NCI-H82 treated with DMSO at 0.1 percent for 48 hours (cell line): ENCODE measurements around the gene CTSA.
"Not testable (repeated sequence)": the region's sequence is repeated elsewhere in the genome, so short reads cannot be mapped to it uniquely, and the experiment has no call there.

Source experiments
- DNase-seq: peaks from one replicate; lab custom pipeline; 2025; ENCODE audit not compliant: unreplicated experiment; lab: John Stamatoyannopoulos, UW

The CTSA gene

DNA sequence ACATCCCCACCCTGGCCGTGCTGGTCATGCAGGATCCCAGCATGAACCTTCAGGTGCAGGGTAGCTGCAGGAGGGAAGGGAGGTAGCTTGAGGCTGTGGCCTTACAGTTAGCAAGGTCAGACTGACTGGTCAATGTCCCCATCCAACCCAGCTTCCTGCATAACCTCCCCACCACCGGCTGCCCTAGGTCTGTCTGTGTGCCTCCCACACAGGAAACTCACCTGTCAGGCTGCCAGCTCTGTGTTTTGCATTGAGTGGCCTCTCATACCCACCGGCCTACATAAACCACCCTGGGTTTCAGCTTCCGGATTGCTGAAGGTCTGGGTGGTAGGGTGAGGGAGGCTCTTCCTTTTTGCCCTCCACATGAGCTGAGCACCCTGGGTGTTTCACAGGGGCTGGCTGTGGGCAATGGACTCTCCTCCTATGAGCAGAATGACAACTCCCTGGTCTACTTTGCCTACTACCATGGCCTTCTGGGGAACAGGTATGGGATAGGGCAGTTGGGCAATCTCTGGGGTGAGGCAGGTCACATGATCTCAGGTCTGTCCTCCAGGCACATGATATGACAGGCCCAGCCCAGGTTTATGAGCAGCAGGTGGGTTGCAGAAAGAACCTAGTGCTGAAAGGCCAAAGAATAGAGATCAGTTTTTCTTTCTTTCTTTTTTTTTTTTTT is 1.8 kb downstream of the CTSA start:
- no peak for DNase-seq

DNA sequence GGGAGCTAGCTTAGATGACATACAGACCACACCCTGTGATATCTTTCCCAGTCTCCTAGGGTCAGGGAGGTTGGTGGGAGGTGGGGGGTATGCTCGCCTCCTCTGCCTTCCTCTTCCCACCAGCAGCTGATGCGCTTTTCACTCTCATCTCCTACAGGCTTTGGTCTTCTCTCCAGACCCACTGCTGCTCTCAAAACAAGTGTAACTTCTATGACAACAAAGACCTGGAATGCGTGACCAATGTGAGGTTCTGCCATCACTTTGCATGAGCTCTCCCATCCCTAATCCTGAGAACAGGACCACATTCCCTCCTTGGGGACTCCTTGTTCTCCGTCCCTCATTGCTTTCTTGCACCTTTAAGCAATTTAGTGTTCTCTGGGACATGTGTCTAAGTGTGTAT is 2.7 kb downstream of the CTSA start:
- DNase-seq: no peak

DNA sequence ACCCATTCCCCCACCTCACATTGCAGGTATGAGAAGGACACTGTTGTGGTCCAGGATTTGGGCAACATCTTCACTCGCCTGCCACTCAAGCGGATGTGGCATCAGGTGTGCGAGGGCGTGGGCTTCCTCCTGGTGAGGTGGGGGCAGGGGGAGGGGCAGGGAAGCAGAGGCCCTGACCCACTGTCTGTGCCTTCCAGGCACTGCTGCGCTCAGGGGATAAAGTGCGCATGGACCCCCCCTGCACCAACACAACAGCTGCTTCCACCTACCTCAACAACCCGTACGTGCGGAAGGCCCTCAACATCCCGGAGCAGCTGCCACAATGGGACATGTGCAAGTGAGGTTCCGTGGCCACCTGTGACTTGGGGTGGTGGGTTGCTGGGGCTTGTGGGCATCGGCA is 3.7 kb downstream of the CTSA start:
- no peak for DNase-seq

DNA sequence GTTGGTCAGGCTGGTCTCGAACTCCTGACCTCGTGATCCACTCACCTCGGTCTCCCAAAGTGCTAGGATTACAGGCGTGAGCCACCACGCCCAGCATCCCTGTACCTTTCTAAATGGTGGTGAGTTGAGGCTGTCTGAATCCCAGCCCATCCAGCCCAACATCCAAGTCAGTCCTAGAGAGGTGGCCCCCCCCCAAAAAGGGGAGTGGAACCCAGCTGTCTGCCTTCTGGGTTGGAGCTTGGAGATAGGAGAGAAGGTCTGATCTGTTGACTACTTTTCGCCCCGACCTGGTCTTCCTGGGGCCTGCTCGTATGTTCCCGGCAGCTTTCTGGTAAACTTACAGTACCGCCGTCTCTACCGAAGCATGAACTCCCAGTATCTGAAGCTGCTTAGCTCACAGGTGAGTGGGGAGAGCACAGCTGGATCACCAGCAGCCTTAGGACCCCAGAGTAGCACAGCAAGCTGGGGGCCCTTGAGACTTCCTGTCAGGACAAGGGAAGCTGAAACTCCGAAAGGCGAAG is 5.6 kb downstream of the CTSA start:
- DNase-seq: no peak

DNA sequence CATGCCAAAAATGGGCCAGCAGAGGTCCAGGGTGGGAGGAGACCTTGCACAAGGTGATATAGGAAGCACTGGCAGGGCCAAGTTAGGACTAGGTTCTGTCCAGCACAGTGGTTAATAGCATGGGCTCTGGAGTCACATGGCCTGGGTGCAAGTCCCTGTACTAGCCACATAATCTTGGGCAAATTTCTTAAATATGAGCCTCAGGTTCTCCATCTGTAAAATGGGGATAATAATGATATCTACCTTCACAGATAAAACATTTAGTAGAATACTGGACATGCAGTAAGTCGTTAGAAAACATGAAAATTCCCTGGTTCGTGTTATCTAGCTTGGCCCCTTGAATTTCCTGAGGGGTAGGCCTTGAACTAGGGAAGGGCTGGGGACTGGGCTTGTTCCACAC is 6.2 kb downstream of the CTSA start:
- DNase-seq: no peak

DNA sequence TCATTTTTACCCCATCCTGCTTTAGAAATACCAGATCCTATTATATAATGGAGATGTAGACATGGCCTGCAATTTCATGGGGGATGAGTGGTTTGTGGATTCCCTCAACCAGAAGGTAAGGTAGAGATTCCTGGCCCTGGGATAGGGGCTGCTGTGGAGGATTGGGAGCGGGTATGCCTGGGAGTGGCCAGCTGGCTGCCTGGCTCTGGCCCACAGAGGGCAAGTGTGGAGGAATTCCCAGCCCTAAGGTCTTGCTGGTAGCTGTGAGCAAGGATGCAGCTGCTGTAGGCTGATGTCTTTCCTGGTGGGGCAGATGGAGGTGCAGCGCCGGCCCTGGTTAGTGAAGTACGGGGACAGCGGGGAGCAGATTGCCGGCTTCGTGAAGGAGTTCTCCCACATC is 6.6 kb downstream of the CTSA start:
- DNase-seq: no peak

DNA sequence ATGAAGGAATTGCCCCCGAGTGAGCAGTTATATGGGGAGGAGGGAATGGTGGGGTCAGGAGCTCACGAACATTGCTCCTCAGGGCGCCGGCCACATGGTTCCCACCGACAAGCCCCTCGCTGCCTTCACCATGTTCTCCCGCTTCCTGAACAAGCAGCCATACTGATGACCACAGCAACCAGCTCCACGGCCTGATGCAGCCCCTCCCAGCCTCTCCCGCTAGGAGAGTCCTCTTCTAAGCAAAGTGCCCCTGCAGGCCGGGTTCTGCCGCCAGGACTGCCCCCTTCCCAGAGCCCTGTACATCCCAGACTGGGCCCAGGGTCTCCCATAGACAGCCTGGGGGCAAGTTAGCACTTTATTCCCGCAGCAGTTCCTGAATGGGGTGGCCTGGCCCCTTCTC is 7.2 kb downstream of the CTSA start:
- no peak for DNase-seq

DNA sequence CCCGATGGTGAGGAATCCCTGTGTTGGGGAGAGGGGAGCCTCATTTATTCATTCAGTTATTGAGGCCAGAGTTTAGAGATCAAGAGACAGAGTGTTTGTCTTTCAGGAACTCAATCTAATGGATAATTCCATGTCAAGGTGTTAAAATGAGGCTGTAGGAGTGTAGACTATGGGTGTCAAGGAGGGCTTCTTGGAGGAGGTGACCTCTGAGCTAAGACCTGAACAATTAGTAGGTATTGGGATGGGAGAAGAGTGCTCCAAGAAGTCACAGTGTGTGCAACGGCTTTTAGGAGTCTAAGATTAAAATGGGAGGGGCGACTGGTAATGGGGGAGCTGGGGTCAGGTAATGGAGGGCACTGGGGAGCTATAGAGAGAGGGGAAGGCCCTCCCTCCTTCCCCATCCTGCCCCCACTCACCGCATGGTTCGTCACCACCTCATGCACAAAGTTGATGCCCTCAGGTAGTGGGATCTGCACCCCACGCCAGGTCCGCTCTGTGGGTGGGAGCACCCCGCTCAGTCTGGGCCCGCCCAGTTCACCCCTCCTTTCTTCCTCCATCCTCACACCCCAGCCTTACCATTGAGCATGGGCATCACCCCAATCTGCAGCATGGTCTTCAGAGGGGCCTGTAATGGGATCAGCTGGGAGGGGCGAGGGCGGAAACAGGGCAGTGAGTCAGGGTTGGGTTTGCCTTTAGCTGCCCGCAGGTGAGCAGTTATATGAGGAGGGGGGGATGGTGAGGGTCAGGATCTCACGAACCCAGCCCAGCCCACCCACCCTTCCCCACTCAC is 8.1 kb downstream of the CTSA start:
- no peak for DNase-seq

DNA sequence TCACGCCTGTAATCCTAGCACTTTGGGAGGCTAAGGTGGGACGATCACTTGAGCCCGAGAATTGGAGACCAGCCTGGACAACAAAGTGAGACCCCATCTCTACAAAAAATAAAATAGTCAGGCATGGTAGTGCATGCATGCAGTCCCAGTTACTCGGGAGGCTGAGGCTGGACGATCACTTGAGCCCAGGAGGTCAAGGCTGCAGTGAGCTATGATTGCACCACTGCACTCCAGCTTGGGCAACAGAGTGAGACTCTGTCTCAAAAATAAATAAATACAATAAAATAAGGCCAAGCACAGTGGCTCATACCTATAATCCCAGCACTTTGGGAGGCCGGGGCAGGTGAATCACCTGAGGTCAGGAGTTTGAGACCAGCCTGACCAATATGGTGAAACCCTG is 10.2 kb downstream of the CTSA start:
- DNase-seq: not testable (repeated sequence)

DNA sequence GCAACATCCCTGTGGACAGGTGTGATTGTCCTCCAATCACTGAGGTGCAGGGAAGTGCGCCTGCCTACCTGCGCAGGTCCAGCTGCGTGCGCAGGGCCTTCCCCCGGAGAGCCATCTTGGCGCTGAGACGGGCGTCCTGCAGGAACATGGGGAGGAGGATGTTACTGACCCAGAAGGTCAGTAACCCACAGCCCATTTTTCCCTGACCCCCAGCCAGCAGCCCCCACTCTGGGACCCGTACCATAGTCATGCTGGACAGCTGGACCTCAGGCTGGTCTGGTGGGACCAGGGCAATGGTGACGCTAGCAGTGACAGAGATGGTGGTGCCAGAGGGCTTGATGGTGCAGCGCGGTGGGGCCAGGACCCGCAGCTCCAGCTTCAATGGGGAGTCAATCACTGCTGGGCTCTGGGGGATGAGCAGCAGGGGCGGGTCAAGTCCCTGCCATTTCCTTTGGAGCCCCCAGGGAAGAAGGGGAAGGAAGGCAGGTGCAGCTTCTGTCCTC is 11.1 kb downstream of the CTSA start:
- DNase-seq: no peak

DNA sequence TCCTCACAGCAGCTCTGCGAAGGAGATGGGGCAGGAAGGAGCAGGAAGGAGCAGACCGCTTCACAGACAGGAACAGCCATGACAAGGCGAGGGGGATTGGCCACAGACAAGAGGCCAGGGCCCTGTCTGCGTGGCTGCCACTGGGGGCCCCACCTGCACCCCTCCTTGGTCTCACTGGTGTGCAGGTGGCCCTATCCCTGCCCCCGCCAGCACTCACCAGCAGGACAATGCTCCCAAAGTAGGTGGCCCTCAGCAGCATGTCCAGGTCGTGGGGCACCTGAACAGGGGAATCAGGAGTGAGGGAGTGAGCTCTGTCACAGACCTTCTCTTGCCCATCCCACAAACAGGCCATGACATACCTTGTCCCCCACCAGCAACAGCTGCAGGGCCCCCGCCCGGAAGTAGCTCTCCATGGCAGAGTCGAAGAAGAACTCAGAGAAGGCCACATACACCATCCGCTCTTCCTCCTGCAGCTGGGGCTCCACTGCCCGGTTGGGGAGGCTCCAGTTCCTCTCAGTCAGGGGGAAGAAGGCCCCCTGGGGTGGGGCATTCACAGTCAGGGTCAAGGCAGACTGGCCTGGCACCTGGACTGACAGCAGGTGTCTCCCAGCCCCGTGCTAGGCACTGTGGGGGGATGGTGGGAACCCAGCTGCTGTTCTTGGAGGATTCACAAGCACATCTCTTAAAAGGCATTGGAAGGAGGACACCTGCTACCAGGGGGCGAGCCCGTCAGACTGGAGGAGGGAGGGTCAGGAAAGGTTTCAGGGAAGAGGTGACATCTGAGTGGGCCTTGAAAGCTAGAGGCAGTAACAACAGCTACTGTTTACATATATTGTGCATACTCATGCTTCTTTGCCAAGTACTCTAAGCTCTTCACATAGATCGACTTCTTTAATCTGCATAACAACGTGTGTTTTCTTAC is 13.7 kb downstream of the CTSA start:
- no peak for DNase-seq

DNA sequence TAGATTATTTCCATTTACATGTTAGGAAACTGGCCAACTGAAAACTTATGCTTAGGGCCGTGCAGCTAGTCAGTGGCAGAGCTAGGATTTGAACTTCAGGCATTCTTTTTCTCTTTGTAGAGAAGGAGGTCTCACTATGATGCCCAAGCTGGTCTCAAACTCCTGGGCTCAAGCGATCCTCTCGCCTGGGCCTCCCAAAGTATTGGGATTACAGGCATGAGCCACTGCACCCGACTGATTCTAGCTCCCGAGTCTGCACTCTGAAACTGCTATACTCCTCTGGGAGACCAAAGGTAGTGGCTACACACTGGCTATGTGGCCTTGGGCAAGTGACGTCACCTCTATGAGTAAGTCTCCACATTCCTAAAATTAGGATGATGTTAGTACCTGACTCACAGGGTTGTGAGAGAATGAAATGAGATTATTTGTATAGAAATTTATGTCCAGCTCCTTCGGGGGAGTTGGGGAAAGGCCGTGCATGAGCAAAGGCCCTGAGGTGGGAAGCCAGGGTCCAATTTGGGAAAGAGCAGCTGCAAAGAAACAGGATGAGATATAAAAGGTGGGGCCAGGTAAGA is 14.5 kb downstream of the CTSA start:
- no peak for DNase-seq

DNA sequence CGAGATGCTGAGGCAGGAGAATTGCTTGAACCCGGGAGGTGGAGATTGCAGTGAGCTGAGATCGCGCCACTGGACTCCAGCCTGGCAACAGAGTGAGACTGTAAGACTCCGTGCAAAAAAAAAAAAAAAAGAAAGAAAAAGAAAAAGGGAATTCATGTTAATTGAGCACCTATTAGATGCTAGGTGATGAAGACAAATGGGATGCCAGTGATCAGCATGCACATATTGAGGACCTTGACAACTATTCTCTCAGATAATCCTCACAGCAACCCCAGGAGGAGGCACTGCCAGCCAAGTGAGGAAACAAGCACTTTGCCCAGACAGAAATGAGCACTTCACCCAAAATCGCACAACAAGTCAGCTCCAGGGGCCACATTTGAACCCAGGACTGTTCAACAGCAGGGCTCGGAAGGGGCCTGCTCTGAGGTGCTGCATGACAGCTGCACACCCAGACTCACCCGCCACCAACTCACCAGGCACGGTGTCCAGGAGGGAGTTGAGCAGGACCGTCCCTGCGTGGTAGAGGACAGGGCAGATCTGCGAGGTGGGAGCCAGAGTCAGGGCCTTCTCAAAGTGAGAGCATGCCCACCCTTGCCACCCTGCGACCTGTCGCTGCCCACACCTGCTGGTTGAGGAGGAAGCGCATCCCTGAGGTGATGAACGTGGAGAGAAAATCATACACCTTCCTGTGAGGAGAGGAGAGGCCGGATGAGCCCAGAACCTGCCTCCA is 16.2 kb downstream of the CTSA start:
- no peak for DNase-seq

DNA sequence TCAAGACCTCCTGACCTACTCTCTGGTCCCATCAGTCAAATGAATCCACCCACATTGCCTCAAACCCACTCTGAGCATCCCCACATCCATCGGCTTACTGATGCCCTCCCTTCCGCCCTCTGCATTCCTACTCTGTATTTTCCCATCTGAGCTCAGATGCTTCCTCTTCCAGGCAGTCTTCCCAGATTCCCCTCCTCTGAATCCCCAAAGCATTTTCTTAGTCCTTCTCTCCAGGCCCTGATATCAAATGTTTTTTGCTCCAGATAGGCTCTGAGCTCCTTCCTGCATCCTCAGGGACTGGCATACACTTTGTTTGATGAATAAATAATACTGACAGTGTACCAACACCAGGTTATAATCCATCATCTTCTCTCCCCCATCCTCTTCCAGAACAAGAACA is 16.9 kb downstream of the CTSA start:
- DNase-seq: no peak

DNA sequence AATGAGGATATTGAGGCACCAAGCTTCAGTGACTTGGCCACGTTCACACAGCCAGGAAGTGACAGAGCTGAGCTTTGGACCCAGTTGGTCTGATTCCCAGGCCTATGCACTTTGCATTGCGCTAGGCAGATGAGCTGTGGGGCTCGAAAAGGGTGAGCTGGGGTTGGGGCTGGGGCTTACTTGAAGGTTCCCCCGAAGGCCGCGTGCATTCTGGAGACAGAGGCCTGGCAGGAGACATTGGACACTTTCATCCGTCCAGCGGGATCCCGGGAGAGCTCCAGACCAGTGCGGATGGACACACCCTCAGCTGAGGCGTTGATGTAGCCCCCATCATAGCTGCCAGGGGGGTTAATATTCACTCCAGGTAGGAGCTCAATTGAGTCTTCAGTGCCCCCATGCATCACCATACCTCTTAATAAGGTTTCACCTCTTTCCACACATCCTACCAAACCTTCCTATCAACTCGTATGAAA is 18.2 kb downstream of the CTSA start:
- no peak for DNase-seq

DNA sequence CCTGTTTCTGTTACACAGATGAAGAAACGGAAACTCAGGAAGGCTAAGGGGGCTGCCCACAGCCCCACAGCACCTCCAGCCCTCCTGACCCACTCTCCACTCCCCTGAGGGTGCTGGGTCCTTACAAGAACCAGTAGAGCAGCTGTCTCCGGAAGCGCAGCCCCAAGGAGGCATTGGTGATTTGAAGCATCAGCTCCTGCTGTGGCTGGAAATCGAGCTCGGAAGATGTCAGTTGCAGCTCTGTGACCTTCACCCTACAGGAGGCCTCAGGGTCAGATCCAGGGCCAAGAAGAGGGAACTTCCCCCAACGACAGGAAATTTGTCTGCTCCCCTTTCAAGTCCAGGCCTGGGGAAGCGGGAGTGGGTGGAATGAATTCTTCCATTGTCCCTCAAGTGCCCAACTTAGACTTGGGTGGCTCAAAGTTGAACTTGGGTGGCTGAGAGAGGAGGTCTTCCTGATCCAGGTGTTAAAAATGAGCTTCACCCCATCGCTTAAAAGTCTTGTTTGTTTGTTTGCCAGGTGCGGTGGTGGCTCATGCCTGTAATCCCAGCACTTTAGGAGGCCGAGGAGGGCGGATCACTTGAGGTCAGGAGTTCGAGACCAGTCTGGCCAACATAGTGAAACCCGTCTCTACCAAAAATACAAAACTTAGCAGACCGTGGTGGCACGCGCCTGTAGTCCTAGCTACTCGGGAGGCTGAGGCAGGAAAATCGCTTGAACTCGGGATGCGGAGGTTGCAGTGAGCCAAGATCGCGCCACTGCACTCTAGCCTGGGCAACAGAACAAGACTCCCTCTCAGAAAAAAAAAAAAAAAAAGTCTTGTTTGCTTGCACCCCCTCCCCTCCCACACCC is 18.9 kb downstream of the CTSA start:
- no peak for DNase-seq

DNA sequence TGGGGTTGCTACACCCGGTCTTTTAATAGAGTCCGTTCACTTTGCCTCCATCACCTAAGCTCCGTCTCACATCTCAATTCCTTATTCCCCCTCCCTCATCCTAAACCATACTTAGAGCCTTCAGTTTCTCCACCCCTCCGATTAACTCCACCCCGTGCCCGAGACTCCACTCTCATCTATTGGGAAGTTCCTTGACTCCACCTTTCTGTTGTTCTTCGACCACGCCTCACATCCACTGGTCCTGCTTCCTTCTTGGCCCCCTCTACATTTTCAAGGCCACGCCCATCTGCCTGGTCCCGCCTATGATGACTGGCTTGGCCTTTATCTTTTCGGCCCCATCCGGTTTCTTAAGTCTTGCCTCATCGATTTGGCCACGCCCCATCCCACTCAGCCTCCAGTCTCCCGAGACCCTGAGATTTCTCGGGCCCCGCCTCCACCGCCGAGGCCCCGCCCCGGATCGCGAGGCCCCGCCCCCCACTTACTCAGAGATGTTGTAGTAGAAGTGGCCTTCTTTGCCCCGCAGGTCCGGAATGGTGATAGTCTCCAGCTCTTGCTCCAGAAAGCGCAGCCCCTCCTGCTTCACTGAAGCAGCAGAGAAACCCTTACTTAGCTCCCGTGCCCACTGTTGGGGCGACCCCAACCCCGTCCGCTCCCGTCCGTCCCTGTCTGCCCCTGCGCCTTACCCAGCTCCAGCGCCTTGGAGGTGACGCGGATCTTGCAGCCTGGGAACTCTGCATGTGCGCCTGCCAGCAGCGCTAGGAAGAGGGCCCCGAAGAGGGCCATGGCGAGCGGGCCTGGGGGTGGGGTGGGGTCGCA is 19.7 kb downstream of the CTSA start:
- DNase-seq: peak; percentile 100
